CD4-positive, alpha-beta T cell treated with Interleukin-4 for 4 hours (primary cell): Measurements from ENCODE around the gene RBM20.
"Not testable (repeated sequence)": the region's sequence is repeated elsewhere in the genome, so short reads cannot be mapped to it uniquely, and the experiment has no call there.

Experiments
- DNase-seq: peaks from one replicate; pipeline ENCODE4 v3.0.0-alpha.2; 2020

Gene RBM20

DNA sequence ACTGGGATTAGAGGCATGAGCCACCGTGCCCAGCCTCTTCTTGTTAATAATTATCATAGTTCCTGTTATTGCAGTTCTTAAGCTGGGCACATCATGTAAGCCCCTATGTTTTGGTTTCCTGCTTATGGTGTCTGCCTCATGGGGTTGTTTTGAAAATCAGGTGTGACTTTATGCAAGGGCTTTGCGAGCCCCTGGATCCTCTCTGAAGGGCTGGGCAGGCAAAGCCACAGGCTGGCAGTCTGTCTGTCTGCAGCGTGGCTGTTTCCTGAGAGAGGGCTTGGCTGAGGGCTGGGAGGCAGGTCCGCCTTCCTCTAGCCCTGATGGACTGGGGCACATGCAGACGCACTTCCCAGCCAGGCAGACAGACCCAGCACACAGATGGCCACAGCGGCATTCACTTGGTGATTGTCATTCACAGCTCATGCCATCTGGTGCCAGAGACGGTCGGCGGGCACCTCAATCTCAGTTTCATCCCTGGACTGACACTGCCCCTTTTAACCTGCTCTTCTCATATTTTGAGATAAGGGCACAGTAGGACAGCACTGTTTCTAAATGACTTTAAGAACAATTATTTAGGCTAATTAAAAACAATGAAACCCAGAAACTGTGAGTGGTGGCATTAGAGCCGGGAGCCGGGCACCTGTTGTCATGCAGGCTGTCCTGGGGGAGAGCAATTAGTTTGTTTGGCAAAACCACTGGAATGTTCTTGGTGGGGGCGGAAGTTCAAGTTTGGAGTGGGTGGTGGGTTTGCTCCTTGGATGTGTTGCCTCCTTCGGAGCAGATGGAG is 35.5 kb downstream of the RBM20 start:
- DNase-seq, result no peak

DNA sequence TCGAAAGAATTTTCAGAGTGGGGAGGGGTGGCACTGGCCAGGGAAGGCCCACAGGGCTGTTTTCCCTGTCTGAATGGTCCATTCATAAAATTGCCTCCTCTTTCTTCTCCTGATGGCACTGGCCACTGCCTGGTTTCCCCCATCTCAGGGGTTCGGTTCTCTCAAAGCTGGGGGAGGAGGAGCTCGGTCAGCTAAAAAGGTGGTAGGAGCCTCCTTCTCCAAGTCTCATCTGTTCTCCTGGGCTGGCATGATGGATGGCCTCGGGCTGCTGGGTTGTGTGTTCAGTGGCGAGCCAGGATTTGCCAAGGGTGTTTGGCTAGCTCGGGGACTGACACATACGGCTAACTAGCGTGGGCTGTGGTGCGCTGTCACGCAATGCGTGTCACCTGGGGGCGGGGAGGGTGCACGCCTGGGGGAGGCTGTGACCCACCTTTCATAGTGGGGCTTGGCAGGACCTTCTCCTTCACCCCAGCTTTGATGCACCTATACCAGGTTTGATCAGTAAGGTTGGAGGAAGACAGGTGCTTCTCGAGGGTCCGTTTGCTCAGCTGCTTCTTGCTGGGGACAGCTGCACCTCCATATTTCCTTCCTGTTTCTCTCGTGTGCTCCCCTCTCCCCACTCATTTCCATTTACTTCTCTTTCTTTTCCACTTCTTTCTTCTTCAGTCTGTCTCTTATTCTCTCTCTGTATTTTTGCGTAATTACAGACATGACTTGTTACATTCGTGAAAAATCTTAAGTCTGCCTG is 36.3 kb downstream of the RBM20 start:
- no peak for DNase-seq

DNA sequence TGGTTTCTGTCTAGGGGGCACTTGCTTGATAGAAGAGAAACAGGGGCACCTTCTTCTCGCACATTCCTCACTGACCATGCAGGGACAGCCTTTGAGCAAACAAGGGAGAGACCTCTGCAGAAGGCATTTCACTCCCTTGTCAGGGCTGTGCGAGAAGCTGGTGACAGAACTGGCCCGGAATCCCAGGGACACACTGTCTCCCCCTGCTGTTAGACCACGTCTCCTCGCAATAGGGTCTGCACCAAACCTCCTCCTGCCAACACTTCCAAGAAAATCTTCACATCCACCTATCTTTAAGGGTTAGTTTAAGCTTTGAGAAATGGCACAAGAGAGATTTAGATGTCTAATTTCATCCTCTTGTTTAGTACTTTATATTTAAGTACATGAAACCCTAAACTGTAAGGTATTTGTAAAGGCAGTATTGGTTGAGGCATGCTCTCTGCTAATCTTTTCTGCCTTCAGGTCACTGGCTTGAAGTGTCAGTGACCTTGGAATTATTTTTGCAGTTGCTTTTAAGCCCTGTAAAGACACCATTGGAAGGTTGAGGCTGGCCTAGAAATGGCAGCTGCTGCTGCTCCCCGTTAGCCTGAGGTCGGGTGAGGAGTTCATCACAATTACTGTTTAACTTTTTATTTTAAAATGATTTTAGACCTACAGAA is 37.0 kb downstream of the RBM20 start:
- no peak for DNase-seq

DNA sequence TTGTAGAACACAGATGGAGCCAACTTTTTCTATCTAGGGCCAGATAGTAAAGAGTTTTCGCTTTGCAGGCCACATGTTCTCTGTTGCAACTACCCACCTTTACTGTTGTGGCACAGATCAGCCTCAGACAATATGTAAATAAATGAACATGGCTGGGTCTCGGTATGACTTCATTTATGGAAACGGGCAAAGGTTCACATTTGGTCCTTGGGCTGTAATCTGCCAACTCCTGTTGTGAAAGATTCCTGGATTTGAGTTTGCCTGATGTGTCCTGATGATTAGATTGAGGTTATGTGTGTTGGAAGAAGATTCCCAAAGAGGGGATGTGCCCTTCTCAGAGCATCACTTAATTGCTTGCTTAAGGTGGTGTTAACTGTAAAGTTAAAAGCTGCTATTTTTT is 38.2 kb downstream of the RBM20 start:
- DNase-seq, result no peak

DNA sequence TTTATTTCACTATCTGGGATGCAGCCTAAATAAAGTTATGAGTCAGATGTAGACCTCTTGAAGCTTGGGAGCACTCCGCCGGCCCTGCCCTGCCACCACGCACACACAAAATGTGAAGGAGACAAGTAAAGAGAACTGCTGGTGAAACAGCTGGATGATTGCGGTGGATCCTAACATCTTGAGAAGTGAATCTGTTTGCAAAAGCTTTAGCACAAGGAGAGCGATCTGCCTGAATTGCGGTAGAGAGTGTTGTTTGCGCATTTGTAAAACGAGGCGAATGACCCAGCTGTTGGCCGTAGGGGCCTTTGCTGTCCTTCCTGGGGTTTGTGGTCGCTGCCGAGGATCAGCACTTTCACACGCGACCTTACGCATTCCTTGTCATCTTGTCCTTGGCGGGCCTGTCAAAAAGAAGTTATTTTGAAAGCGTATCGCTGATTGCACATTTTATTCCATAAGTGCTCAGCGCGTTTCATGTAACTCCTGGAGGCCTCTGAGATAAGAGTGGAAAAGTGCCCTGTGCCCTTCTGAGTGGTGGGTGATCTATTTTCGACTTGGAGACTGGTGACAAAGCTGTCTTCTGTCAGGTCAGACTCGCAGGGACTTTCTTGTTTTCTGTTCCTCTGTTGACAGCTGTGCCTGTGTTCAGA is 40.8 kb downstream of the RBM20 start:
- no peak for DNase-seq

DNA sequence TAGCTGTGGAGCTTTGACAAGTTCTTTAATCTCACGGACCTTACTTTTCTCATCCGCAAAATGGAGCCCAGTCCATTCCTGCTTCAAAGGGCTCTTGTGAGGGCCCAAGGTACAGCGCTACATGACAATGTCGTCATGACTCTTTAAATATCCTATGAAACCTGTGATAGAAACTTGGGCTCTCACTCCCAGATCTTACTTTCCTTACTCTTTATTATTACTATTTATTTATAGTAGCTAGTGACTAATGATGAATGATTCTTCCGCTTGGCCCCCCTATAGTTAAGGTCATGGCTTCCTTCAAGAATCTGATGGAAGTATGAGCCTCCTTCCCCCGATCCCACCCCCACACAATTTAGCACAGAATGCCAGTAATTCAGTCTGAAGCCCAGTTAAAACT is 41.9 kb downstream of the RBM20 start:
- no peak for DNase-seq

DNA sequence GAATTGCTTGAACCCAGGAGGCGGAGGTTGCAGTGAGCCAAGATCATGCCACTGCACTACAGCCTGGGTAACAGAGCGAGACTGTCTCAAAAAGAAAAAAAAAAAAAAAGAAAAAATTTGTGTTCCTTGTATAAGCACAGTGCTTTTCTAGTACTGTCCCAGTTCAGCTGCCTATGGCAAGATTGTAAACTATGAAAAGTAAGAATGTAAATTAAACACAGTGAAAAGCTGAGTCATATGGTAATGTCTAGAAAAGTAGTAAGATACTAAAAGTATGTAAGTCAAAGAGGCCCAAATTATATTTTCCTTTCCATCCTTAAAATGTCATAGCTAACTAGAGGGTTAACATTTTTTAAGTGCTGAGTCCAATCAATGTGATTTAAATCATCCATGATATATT is 42.8 kb downstream of the RBM20 start:
- no peak for DNase-seq

DNA sequence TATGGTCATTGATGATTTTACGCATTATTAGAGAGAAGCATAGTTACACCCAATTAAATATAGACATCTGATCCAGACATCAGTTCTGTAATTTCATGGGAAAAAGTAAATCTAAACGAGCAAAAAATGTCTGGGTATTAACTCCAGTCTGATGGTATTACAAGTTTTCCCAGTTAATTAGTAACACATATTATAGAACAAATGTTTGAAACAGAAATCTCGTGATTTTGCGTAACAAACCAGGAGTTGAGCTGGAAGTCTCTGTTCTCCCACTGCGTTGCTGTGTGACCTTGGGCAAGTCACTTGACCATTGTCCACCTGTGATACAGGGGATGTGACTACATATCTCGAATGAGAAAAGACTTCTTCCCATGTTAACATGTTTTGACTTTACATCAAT is 43.3 kb downstream of the RBM20 start:
- DNase-seq, result no peak

DNA sequence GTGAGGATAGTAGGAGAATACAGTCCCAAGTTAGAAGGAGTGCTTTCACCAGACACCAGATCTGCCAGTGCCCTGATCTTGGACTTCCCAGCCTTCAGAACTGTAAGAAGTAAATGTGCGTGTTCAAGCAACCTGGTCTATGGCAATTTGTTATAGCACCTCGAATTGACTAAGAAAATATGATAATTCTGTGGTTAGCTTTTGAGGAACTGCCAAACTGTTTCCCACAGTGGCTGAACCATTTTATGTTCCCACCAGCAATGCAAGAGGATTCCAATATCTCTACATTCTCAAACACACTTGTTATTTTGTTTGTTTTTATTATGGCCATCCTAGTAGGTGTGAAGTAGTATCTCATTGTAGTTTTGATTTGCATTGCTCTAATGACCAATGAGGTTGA is 47.0 kb downstream of the RBM20 start:
- DNase-seq, result no peak

DNA sequence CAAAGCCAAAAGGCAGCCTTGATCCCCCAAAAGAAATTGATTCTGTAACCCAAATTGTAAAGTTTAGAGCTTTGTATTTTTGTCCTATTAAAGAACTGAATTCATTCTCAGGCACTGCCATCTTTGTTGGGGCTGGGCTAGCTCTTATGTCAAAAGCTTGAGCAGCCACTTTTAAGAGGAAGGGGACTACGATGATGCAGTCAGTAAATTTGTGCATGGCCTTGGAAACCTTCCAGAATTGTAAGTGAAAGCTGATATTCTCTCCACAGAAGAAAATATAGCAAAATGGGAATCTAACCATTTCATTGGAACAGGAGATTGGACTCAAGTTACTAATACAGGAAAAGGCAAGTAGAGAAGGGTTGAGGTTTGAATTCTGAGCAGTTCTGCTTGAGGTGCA is 50.1 kb downstream of the RBM20 start:
- DNase-seq, result no peak

DNA sequence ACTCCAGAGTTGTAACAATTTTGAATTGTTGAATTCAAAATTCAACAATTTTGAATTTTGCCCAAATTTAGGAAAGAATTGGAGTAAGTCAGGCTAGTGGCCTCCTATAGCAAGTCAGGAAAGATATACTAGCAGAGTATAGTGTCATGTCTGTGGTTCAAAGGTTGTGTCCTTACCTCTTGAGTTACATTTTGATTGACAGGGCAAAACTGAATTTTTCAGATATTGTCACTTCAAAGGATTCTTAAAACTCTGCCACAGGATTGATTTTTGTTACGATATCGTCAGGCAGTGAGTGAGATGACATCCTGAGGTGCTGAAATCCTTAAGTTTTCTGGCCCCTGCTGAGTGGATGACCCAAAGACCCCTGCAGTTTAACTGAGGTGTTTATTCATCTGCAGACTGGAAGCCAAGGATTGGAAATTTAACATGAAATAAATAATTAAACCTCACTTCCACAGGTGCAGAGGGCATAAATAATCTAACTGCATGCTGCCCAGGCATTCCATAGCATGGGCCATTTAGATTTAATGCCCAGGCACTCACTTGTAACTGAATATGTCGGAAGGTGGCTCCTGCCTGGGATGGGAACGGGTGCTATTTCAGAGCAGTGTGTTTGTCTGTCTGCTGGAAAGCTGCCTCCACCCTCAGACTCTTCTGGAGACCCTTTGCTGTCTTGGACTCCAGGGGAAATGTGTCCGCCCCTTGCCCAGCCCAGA is 50.8 kb downstream of the RBM20 start:
- no peak for DNase-seq

DNA sequence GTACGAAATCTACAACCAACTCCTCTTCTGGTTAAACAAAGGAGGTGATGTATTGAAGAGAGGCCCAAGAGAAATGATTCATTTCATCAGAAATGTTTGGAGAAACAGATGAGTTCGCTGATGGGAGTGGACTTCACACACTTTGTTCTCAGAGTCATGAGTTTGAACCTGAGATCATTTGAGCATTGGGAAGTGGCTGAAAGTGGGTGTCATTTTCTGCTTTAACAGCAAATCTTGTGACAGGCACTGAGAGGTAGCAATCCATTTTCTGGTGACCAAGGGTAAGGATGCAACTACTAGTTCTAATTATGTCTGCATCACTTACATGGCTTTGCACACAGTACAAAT is 51.4 kb downstream of the RBM20 start:
- no peak for DNase-seq

DNA sequence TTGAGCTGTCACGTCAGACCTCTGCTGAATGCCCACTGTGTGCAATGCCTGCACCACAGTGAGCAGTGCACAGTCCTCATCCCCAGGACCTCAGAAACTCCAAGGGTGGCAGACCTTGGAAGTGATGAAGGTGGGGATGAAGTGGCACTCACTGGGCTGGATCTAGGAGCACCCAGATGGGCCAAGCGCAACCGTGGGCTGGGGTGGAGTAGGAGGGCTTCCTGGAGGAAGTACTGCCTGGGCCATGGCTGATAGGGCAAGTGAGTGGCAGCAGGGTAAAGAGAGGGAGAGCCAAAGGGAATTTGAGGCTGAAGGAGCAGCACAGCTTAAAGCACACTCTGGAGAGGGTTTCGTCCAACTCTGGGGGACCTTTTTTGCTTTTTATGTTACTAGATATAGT is 52.3 kb downstream of the RBM20 start:
- DNase-seq, result no peak

DNA sequence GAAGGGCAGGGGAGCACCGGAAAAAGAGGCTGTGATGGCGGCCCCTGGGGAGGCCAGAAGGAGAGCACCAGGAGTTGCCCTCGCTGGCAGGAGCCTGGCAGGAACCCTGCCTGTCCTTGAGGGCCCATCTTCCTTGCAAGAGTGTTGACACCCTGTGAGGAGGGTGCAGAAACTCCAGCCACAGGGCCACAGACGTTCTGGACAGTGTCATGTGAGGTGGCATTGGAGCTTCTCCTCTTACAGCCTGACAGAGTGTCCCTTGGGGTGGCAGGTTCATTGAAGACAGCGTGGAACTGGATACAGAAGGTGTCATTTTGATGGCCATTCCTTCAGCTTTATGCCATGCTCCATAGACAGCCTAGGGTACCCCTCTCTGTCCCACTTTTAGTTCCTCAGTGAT is 54.2 kb downstream of the RBM20 start:
- DNase-seq, result no peak

DNA sequence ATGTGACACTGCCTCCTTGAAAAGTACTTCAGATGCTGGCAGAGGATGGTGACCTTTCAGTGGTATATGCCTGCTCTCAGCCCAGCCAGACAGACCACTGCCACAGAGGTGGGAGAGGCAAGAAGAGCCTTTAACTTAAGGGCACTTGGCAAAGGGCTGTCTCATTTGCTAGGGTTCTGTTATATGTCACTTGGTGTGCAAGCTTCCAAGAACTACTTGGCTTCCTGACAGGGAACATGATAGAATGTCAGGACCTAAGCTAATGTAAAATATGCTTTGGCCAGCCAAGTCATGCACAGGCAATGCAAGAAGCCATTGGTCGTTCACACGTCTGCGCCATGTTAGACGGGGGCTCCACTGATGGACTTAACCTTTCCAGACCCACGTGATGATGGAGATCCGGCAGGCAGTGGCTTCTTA is 54.7 kb downstream of the RBM20 start:
- no peak for DNase-seq

DNA sequence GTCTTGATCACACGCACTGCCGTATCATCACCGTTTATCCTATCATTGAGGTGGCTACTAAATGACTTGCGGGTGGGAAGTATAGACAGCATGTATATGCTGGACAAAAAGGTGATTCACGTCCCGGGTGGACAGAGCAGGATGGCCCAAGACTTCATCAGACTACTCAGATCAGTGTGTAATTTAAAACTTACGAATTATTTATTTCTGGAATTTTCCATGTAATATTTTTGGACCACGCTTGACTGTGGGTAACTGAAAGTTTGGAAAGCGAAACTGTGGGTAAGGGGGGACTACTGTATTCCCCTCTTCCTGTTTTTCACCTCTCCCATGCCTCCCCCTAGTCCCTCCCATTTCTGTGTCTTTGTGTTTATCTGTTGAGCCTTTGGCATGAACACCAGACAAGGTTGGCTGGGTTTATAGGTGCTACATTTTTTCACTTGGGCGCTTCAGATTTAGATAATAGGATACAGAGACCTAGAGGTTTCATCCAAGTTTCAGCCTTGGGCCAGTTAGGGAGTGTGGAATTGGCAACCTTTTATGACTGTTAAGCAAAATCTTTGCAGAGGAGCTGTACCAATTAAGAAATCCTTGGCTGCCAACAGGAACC is 55.8 kb downstream of the RBM20 start:
- no peak for DNase-seq

DNA sequence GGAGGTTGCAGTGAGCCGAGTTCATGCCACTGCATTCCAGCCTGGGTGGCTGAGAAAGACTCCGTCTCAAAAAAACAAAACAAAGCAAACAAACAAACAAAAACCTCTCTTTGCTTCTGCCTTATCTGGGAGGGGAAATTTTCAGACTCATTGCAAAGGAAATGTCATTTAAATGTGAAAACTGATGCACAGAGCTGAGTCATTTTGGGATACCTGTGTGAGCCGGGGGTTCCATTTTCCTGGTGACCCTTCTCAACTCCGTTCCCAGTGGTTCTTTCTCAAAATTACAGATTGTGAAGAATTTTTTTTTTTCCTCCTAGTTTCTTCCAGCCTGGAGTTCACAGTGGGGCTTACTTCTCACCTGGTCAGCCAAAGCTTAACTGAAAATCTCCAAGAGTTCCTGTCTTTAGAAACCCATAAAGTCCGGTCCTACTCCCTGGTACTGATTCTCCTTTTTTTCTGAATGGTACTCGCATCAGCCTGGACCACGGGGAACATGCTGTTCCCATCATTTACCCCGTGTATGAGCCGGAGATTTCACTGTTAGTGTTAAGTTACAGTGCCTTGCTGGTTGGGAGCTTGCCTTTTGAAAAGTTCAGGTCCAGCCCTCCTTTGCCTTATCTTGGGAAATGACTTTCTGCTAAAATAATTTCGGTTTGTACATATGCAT is 56.9 kb downstream of the RBM20 start:
- DNase-seq, result no peak

DNA sequence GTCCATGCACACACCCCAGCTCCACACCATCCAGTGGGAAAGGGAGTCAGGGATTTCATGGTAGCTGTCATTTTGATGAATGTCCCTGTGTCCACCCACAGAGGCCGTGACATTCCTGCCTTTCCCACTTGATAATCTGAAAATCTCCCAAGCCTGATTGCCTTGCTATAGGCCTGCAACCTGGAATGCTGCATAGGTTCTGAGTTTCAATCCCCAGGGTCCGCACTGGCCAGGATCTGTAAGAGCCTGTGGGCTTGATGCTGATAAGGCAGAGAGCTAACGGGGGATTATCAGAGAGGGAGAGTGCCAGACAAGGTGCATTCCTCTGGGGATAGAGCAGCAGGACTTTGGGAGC is 57.5 kb downstream of the RBM20 start:
- no peak for DNase-seq

DNA sequence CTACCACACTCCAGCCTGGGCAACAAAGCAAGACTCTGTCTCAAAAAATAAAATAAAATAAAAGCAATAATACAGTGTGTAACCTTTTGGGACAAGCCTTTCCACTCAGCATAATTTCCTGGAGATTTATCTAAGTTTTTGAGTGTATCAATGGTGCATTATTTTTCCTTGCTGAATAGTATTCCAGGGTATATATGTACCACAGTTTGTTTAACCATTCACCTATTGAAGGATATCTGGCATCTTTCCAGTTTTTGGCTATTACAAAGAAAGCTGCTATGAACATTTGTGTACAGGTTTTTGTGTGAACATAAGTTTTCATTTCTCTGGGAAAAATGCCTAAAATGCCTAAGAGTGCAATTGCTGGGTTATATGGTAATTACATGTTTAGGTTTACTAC is 59.9 kb downstream of the RBM20 start:
- DNase-seq, result no peak

DNA sequence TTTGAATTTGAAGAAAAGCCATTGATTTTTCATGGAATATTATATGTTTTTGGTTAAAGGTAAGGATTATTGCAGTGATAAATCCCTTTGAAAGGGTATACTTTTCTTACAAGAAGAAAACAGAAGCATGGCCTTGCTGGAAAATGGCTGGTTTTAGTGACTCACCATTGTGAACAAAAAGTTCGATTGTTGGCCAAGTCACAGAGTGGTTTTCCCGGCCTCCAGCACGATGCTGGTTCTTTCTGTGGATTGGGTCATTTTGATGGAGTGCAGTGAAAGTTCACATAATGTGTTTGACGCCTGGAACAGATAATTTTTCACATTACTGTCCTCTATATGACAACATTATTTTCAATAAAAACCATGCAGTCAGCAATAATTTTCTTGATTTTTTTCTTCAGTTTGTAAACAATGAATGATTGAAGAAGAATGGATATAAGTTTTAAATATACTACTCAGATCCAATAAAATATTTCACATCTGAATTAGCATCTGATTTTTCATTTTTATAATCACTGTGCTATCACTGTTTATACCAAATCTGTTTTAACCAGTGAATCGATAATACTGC is 60.9 kb downstream of the RBM20 start:
- no peak for DNase-seq

DNA sequence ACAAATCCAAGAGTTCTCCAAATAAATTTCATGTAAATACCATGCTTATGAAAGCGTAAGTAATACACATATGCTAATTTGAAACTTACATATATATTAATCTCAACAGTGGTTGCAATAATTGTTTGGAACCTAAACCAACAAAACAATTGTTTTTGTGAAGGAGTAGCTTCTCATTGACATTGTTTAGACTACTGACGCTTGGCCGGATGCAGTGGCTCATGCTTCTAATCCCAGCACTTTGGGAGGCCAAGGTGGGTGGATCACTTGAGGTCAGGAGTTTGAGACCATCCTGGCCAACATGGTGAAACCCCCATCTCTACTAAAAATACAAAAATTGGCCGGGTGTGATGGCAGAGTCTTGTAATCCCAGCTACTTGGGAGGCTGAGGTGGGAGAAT is 61.5 kb downstream of the RBM20 start:
- not testable (repeated sequence) for DNase-seq

DNA sequence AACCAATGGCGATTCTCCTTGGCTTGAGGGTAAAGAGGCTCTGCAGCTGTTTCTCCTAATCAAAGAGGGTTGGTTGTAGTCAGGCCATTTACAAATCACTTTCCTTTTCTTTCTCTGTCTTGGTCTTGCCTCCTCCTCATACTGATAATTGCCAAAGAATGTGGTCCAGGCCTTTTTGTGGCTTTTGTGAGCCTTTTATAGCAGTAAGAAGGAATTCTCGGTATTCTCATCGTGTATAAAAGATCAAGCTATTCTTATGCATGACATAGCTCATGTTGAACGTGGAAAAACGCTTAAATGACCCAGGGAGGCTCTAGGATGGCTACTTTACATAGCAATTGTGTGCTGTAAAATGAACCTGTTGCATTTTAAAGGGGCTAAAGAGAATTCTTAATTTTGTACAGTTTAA is 62.6 kb downstream of the RBM20 start:
- DNase-seq, result no peak
